Measurements from ENCODE around the gene DNAJB6.

DNA sequence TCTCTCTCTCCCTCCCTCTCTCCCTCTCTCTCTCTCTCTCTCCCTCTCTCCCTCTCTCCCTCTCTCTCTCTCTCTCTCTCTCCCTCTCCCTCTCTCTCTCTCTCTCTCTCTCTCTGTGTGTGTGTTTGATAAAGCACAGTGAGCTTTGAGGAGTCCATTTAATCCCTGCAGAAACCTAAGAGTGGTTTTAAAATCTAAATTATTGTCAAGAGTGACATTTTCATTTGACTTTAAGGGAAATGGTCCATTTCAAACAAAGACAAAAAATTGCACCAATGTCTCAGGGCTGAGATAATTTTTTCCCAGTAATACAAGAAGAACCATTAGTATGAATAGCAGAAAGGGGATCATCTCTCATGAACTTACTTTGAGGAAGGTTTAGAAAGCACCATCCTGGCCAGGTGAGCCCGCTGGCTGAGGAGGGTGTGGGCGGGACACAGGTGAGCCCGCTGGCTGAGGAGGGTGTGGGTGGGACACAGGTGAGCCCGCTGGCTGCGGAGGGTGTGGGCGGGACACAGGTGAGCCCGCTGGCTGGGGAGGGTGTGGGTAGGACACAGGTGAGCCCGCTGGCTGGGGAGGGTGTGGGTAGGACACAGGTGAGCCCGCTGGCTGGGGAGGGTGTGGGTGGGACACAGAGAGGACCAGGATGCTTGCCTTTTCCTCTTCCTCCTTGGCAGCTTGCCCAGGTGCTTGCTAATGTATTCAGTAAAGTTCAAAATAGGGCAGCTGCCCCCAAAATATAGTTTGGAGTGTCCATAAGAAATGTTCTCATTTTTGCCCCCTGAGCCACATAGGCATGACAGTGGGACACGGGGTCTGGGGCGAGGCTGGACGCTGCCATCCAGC is 125.0 kb downstream of the DNAJB6 start:
- TF ChIP-seq, protein P1, sequence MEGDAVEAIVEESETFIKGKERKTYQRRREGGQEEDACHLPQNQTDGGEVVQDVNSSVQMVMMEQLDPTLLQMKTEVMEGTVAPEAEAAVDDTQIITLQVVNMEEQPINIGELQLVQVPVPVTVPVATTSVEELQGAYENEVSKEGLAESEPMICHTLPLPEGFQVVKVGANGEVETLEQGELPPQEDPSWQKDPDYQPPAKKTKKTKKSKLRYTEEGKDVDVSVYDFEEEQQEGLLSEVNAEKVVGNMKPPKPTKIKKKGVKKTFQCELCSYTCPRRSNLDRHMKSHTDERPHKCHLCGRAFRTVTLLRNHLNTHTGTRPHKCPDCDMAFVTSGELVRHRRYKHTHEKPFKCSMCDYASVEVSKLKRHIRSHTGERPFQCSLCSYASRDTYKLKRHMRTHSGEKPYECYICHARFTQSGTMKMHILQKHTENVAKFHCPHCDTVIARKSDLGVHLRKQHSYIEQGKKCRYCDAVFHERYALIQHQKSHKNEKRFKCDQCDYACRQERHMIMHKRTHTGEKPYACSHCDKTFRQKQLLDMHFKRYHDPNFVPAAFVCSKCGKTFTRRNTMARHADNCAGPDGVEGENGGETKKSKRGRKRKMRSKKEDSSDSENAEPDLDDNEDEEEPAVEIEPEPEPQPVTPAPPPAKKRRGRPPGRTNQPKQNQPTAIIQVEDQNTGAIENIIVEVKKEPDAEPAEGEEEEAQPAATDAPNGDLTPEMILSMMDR (IDR thresholded peaks at IDR 0.05) = no peak
- no peak for TF ChIP-seq POLR2A (IDR thresholded peaks at IDR 0.05)

All from uterus (tissue), 2 donors.